SU-DHL-6 (cell line): Measurements from ENCODE around the gene DCLK1.

ENCODE experiments used
- H2AFZ ChIP-seq: fragments of 200-600 bp; sonication (generic); 2 replicates; pipeline ENCODE4 v1.6.1; 2014; ENCODE audit warnings: low read depth, mild to moderate bottlenecking, moderate library complexity, mixed read lengths, antibody characterized with exemption, low read length; ENCODE audit not compliant: severe bottlenecking
- H3F3A ChIP-seq: fragments of 200-600 bp; shearing (Covaris generic); 2 replicates; pipeline ENCODE4 v1.6.0; 2016; ENCODE audit warnings: antibody characterized with exemption, mild to moderate bottlenecking; ENCODE audit not compliant: insufficient read depth
- H3K27ac ChIP-seq: fragments of 200-600 bp; sonication (generic); 2 replicates; pipeline ENCODE4 v1.5.1; 2016; ENCODE audit warnings: low read depth, mild to moderate bottlenecking, low read length, moderate library complexity, mixed read lengths
- H3K27me3 ChIP-seq: fragments of 200-600 bp; sonication (generic), shearing (Covaris generic); 2 replicates; pipeline ENCODE4 v1.6.0; 2014; ENCODE audit warnings: mild to moderate bottlenecking, low read length
- H3K36me3 ChIP-seq: fragments of 200-600 bp; sonication (generic); 2 replicates; pipeline ENCODE4 v1.6.1; 2014; ENCODE audit warnings: mild to moderate bottlenecking, low read length, mixed read lengths
- H3K4me2 ChIP-seq: fragments of 300-600, 200-600 bp; shearing (Covaris generic), sonication (generic); 2 replicates; pipeline ENCODE4 v1.6.0; 2014; ENCODE audit warnings: low read length, low read depth, mild to moderate bottlenecking; ENCODE audit not compliant: poor library complexity, severe bottlenecking
- H3K4me3 ChIP-seq: fragments of 200-600 bp; sonication (generic); 2 replicates; pipeline ENCODE4 v1.5.1; 2014; ENCODE audit warnings: antibody characterized with exemption, low read length, mild to moderate bottlenecking, mixed read lengths; ENCODE audit not compliant: insufficient read depth, poor library complexity, severe bottlenecking
- H3K79me2 ChIP-seq: fragments of 200-600 bp; sonication (generic); 2 replicates; pipeline ENCODE4 v1.6.1; 2014; ENCODE audit warnings: mild to moderate bottlenecking, low read length, moderate library complexity; ENCODE audit not compliant: insufficient read depth
- H3K9ac ChIP-seq: fragments of 200-600 bp; sonication (generic); 2 replicates; pipeline ENCODE4 v1.7.0; 2014; ENCODE audit warnings: mild to moderate bottlenecking, low read length
- H3K9me2 ChIP-seq: fragments of 200-600 bp; sonication (generic); replicated peaks from 2 replicates; pipeline ENCODE4 v1.6.1; 2014; ENCODE audit warnings: low read length; ENCODE audit not compliant: insufficient read depth
- H3K9me3 ChIP-seq: fragments of 200-600 bp; sonication (generic); 2 replicates; pipeline ENCODE4 v1.6.1; 2014; ENCODE audit warnings: low read length, mixed read lengths; ENCODE audit not compliant: insufficient read depth
- H4K20me1 ChIP-seq: fragments of 200-600 bp; sonication (generic); 2 replicates; pipeline ENCODE4 v1.6.1; 2014; ENCODE audit warnings: low read depth, mild to moderate bottlenecking, antibody characterized with exemption, low read length, moderate library complexity, mixed read lengths
- EZH2phosphoT487 ChIP-seq: fragments of 200-600 bp; sonication (generic), shearing (Covaris generic); conservative IDR thresholded peaks from 2 replicates; pipeline ENCODE4 v1.6.1; 2018; ENCODE audit warnings: mild to moderate bottlenecking, antibody characterized with exemption, low read length, moderate library complexity, mixed read lengths
- TF ChIP-seq, protein P1 (sequence below): fragments of 200-600 bp; sonication (generic); IDR thresholded peaks from one replicate; pipeline ENCODE4 v1.5.1; 2017; ENCODE audit warnings: antibody characterized with exemption, mild to moderate bottlenecking, low read length, moderate library complexity; ENCODE audit not compliant: insufficient read depth, poor library complexity, severe bottlenecking

The DCLK1 gene

DNA sequence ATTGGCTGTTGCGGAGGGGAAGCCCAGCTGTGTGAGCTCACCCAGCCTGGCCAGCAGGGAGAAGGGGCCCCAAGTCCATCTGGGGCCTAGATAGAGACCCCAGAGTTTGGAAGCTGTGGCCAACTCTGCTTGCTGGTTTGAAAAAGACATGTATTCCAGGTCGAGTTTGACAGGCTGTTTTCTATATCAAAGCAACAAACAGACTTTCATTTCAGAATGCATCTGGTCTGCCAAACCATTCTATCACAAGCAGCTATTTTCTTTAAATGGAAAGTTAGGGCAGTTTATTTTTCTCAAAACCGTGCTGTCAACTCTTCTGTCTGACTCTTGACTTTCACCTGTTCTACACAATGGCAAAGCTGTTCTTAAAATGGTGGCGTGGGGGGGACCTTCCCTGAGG lies 185.8 kb downstream of the DCLK1 start:
- Histone ChIP-seq H4K20me1 (no peaks in the 10 kb centered on the region), H3K36me3 (no peaks in the 10 kb centered on the region), H3K27ac (no peak overlapping the region), H3K9me3 (no peaks in the 10 kb centered on the region), H2AFZ (no peak overlapping the region), H3K79me2 (no peaks in the 10 kb centered on the region), H3K9ac (no peak overlapping the region), H3K4me3 (no peak overlapping the region), H3K4me2 (no peak overlapping the region), H3F3A (no peaks in the 10 kb centered on the region), H3K27me3 (no peaks in the 10 kb centered on the region), H3K9me2 (no peaks in the 10 kb centered on the region)
- TF ChIP-seq, protein P1, sequence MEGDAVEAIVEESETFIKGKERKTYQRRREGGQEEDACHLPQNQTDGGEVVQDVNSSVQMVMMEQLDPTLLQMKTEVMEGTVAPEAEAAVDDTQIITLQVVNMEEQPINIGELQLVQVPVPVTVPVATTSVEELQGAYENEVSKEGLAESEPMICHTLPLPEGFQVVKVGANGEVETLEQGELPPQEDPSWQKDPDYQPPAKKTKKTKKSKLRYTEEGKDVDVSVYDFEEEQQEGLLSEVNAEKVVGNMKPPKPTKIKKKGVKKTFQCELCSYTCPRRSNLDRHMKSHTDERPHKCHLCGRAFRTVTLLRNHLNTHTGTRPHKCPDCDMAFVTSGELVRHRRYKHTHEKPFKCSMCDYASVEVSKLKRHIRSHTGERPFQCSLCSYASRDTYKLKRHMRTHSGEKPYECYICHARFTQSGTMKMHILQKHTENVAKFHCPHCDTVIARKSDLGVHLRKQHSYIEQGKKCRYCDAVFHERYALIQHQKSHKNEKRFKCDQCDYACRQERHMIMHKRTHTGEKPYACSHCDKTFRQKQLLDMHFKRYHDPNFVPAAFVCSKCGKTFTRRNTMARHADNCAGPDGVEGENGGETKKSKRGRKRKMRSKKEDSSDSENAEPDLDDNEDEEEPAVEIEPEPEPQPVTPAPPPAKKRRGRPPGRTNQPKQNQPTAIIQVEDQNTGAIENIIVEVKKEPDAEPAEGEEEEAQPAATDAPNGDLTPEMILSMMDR, result no peak
- no peak for TF ChIP-seq EZH2phosphoT487

DNA sequence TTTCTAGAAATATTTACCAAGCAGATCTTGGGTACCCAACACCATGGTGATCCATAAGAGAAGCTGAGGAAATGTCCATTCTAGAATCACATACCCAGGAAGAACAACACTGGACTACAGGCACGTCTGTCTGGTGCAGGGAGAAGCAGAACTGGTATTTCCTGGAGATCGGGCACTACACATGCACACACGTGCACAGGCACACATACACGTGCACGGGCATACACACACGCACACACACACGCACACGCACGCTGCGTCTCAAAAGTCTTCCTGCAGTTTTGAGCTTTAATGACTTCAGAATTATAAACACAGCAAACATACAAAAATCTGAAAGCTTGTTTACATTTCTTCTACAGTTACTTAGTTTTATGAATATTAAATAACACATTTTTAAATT lies 189.8 kb downstream of the DCLK1 start:
- Histone ChIP-seq H3K9me2 (no peaks in the 10 kb centered on the region), H3K9ac (no peak overlapping the region), H3F3A (no peaks in the 10 kb centered on the region), H3K36me3 (no peaks in the 10 kb centered on the region), H3K9me3 (no peaks in the 10 kb centered on the region), H3K4me2 (no peak overlapping the region), H3K79me2 (no peaks in the 10 kb centered on the region), H2AFZ (no peak overlapping the region), H3K27ac (no peak overlapping the region), H3K27me3 (no peaks in the 10 kb centered on the region), H3K4me3 (no peak overlapping the region), H4K20me1 (no peaks in the 10 kb centered on the region)
- TF ChIP-seq, protein P1, result no peak
- no peak for TF ChIP-seq EZH2phosphoT487

DNA sequence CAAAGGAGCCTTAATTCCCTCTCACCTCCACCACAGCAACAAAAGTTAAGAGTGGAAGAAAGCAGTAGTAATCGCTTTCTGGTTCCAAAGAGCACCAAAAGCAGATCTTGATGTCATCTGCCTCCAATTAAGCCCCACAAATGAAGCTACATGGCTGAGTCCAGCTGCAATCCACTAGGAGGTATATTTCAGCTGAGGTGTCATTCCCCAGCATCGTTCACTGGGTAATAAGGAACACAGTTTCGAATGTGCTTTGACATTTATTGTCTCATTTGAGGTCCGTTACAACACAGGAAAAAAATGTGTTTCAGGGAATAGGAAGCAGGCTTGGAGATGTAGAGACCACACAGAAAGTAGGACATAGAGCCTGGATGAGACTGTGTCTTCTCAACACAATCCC lies 190.4 kb downstream of the DCLK1 start:
- H3F3A ChIP-seq, result no peaks in the 10 kb centered on the region
- no peaks in the 10 kb centered on the region for H3K9me3 ChIP-seq
- no peaks in the 10 kb centered on the region for H3K36me3 ChIP-seq
- H3K9me2 ChIP-seq, result no peaks in the 10 kb centered on the region
- no peak for TF ChIP-seq EZH2phosphoT487
- TF ChIP-seq, protein P1, result no peak
- H3K4me2 ChIP-seq, result no peak overlapping the region
- H3K79me2 ChIP-seq, result no peaks in the 10 kb centered on the region
- H2AFZ ChIP-seq, result no peak overlapping the region
- H3K4me3 ChIP-seq, result no peak overlapping the region
- no peak overlapping the region for H3K27ac ChIP-seq
- H4K20me1 ChIP-seq, result no peaks in the 10 kb centered on the region
- no peaks in the 10 kb centered on the region for H3K27me3 ChIP-seq
- H3K9ac ChIP-seq, result no peak overlapping the region
